IPS DF 6.9 (cell line): ENCODE results near the gene TRAF2.

ENCODE experiments used
- DNase-seq: peaks from one replicate; pipeline ENCODE4 v3.0.0-alpha.2; 2013; ENCODE audit warnings: low read depth, low spot score
- H3K27ac ChIP-seq: one replicate; pipeline ENCODE4 v1.5.1; 2013; ENCODE audit warnings: low read length, control low read depth
- H3K27me3 ChIP-seq: 2 replicates; pipeline ENCODE4 v1.6.1; 2013; ENCODE audit warnings: mild to moderate bottlenecking, low read length; ENCODE audit not compliant: control insufficient read depth, insufficient read depth
- H3K36me3 ChIP-seq: 2 replicates; pipeline ENCODE4 v1.6.1; 2013; ENCODE audit warnings: low read length; ENCODE audit not compliant: control insufficient read depth, insufficient read depth
- H3K4me1 ChIP-seq: 2 replicates; pipeline ENCODE4 v1.6.1; 2013; ENCODE audit warnings: low read length; ENCODE audit not compliant: control insufficient read depth, insufficient read depth
- H3K4me3 ChIP-seq: 2 replicates; pipeline ENCODE4 v1.5.1; 2013; ENCODE audit warnings: mild to moderate bottlenecking, low read length
- H3K9me3 ChIP-seq: 2 replicates; pipeline ENCODE4 v1.6.1; 2013; ENCODE audit warnings: low read length, inconsistent platforms; ENCODE audit not compliant: control insufficient read depth, insufficient read depth
- whole genome bisulfite sequencing: extraction: QIAGEN DNeasy Blood & Tissue Kit; methylation state at CpG from one replicate; pipeline ENCODE4 v1.1.7; 2013; ENCODE audit warnings: mixed read lengths, missing lambda C conversion rate; ENCODE audit not compliant: insufficient read length, insufficient coverage; 5-methylcytosine and 5-hydroxymethylcytosine counted together

TRAF2 gene

GRCh38 chr9:136927343-136928271 is 41.3 kb downstream of the TRAF2 start:
- Histone ChIP-seq H3K27ac (no peak overlapping the region), H3K9me3 (no peaks in the 10 kb centered on the region), H3K4me3 (no peak overlapping the region), H3K36me3 (peaks cover 24% of the 10 kb centered on the region), H3K4me1 (no peaks in the 10 kb centered on the region), H3K27me3 (no peaks in the 10 kb centered on the region)
- WGBS, result no CpG with 5 or more reads among the region's 23 CpGs
- DNase-seq, result no peak

GRCh38 chr9:136928591-136928990 is 42.3 kb downstream of the TRAF2 start:
- Histone ChIP-seq H3K4me1 (no peaks in the 10 kb centered on the region), H3K4me3 (no peak overlapping the region; the same call in 1 of the 2 replicates), H3K27ac (no peak overlapping the region), H3K27me3 (no peaks in the 10 kb centered on the region), H3K36me3 (peaks cover 20% of the 10 kb centered on the region), H3K9me3 (no peaks in the 10 kb centered on the region)
- WGBS, result no CpG with 5 or more reads among the region's 9 CpGs
- DNase-seq, result no peak

GRCh38 chr9:136930014-136930413 is 43.7 kb downstream of the TRAF2 start:
- Histone ChIP-seq H3K4me3 (no peak overlapping the region), H3K27me3 (no peaks in the 10 kb centered on the region), H3K27ac (no peak overlapping the region), H3K4me1 (no peaks in the 10 kb centered on the region), H3K36me3 (peaks cover 15% of the 10 kb centered on the region), H3K9me3 (no peaks in the 10 kb centered on the region)
- DNase-seq, result no peak
- no CpG with 5 or more reads among the region's 4 CpGs for WGBS

GRCh38 chr9:136931611-136932130 is 45.4 kb downstream of the TRAF2 start:
- Histone ChIP-seq H3K36me3 (peaks cover 5% of the 10 kb centered on the region; the same call in 1 of the 2 replicates), H3K27me3 (no peaks in the 10 kb centered on the region), H3K4me3 (no peak overlapping the region), H3K9me3 (no peaks in the 10 kb centered on the region), H3K4me1 (no peaks in the 10 kb centered on the region), H3K27ac (no peak overlapping the region)
- no CpG with 5 or more reads among the region's 2 CpGs for WGBS
- no peak for DNase-seq

- WGBS, result no CpG with 5 or more reads among the region's 3 CpGs
- Histone ChIP-seq H3K4me3 (no peak overlapping the region), H3K9me3 (no peaks in the 10 kb centered on the region), H3K27me3 (no peaks in the 10 kb centered on the region), H3K27ac (no peak overlapping the region), H3K36me3 (no peaks in the 10 kb centered on the region), H3K4me1 (no peaks in the 10 kb centered on the region)
- DNase-seq, result no peak
Measured at GRCh38 chr9:136934277-136934676, 48.0 kb downstream of the TRAF2 start.

- no CpG with 5 or more reads among the region's 3 CpGs for WGBS
- H3K4me3 ChIP-seq, result no peak overlapping the region
- H3K27ac ChIP-seq, result no peak overlapping the region
- no peak for DNase-seq
- H3K27me3 ChIP-seq, result no peaks in the 10 kb centered on the region
- no peaks in the 10 kb centered on the region for H3K9me3 ChIP-seq
- no peaks in the 10 kb centered on the region for H3K4me1 ChIP-seq
- peaks cover 9% of the 10 kb centered on the region for H3K36me3 ChIP-seq
Measured at GRCh38 chr9:136935651-136936050, 49.3 kb downstream of the TRAF2 start.

GRCh38 chr9:136936645-136937170 is 50.4 kb downstream of the TRAF2 start:
- no CpG with 5 or more reads among the region's 8 CpGs for WGBS
- no peak for DNase-seq
- Histone ChIP-seq H3K27ac (no peak overlapping the region), H3K36me3 (peaks cover 18% of the 10 kb centered on the region), H3K4me1 (no peaks in the 10 kb centered on the region), H3K27me3 (no peaks in the 10 kb centered on the region), H3K9me3 (no peaks in the 10 kb centered on the region), H3K4me3 (no peak overlapping the region)

- no peaks in the 10 kb centered on the region for H3K27me3 ChIP-seq
- no peak overlapping the region for H3K27ac ChIP-seq
- H3K9me3 ChIP-seq, result no peaks in the 10 kb centered on the region
- H3K36me3 ChIP-seq, result peaks cover 25% of the 10 kb centered on the region
- no peaks in the 10 kb centered on the region for H3K4me1 ChIP-seq
- H3K4me3 ChIP-seq, result no peak overlapping the region
- no peak for DNase-seq
- WGBS, result no CpG with 5 or more reads among the region's 15 CpGs
Measured at GRCh38 chr9:136937186-136938001, 51.1 kb downstream of the TRAF2 start.

- Histone ChIP-seq H3K27me3 (no peaks in the 10 kb centered on the region), H3K4me1 (peaks cover 2% of the 10 kb centered on the region; the same call in 1 of the 2 replicates), H3K36me3 (peaks cover 26% of the 10 kb centered on the region), H3K27ac (no peak overlapping the region), H3K9me3 (no peaks in the 10 kb centered on the region), H3K4me3 (no peak overlapping the region)
- WGBS, result no CpG with 5 or more reads among the region's 28 CpGs
- no peak for DNase-seq
Measured at GRCh38 chr9:136939431-136939995, 53.2 kb downstream of the TRAF2 start.

GRCh38 chr9:136939996-136940525 is 53.7 kb downstream of the TRAF2 start:
- peaks cover 26% of the 10 kb centered on the region for H3K36me3 ChIP-seq
- H3K9me3 ChIP-seq, result no peaks in the 10 kb centered on the region
- no peak overlapping the region for H3K4me3 ChIP-seq
- no peaks in the 10 kb centered on the region for H3K27me3 ChIP-seq
- WGBS, result no CpG with 5 or more reads among the region's 16 CpGs
- H3K4me1 ChIP-seq, result peaks cover 5% of the 10 kb centered on the region; the same call in 1 of the 2 replicates
- DNase-seq, result no peak
- H3K27ac ChIP-seq, result no peak overlapping the region
